Epithelial cell of proximal tubule (primary cell): ENCODE measurements around the gene CEACAM19. TPM values are rescaled to one million over a fixed set of nuclear protein-coding genes. Genes with fewer than 3 reads are reported as not detected.
A peak's percentile ranks its signal among the peaks of the same experiment; 100 is the strongest.
"Not testable (repeated sequence)": the region's sequence is repeated elsewhere in the genome, so short reads cannot be mapped to it uniquely, and the experiment has no call there.

ENCODE experiments used
- DNase-seq: peaks from one replicate; pipeline ENCODE4 v3.0.0-alpha.2; 2011; ENCODE audit warnings: low read depth
- H3K4me3 ChIP-seq: 2 replicates; pipeline ENCODE4 v1.5.1; 2011; ENCODE audit warnings: low read depth, mild to moderate bottlenecking, low read length
- total RNA-seq: library from RNA; depleted of rRNA; stranded (reverse); fragments of >200 nt; gene quantifications from 2 replicates; pipeline ENCODE4 v1.2.3, GENCODE V29; 2015
- TF ChIP-seq, protein P1 (sequence below): conservative IDR thresholded peaks from 2 replicates; pipeline ENCODE4 v1.5.1; 2012; ENCODE audit warnings: low read depth, mild to moderate bottlenecking, low read length

The CEACAM19 gene
- total RNA-seq: 2.7 and 4.6 TPM in 2 replicates

GRCh38 chr19:44671400-44671799 is at the start of gene CEACAM19:
Gene CEACAM19, plus strand, starts transcription at chr19:44671482. Its CDS starts 450 bp downstream, at chr19:44671932.
- no peak for DNase-seq
- no peak within 1 kb of the TSS for H3K4me3 ChIP-seq
- TF ChIP-seq, protein P1, sequence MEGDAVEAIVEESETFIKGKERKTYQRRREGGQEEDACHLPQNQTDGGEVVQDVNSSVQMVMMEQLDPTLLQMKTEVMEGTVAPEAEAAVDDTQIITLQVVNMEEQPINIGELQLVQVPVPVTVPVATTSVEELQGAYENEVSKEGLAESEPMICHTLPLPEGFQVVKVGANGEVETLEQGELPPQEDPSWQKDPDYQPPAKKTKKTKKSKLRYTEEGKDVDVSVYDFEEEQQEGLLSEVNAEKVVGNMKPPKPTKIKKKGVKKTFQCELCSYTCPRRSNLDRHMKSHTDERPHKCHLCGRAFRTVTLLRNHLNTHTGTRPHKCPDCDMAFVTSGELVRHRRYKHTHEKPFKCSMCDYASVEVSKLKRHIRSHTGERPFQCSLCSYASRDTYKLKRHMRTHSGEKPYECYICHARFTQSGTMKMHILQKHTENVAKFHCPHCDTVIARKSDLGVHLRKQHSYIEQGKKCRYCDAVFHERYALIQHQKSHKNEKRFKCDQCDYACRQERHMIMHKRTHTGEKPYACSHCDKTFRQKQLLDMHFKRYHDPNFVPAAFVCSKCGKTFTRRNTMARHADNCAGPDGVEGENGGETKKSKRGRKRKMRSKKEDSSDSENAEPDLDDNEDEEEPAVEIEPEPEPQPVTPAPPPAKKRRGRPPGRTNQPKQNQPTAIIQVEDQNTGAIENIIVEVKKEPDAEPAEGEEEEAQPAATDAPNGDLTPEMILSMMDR: no peak

DNA sequence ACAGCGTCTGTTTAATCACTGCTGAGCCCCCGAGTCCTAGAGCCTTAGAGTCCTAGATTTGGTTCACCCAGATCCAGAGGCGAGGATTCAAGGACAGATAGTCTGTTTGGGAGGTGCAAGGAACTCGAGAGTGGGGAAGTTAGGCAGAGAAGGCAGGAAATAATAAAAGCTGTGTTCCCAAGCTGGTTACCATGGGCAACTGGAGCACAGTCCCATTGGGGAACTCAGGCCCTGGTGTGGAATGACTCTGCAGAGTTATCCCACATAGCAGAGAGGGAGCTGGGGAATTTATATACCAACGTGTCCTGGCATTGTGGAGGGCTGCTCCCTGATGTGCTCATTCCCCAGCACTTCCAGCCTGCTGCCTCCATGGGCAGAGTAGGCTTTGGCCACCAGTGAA is 48.2 kb upstream of the CEACAM19 start:
- DNase-seq: no peak
- TF ChIP-seq, protein P1: no peak
- H3K4me3 ChIP-seq: no peak overlapping the region

DNA sequence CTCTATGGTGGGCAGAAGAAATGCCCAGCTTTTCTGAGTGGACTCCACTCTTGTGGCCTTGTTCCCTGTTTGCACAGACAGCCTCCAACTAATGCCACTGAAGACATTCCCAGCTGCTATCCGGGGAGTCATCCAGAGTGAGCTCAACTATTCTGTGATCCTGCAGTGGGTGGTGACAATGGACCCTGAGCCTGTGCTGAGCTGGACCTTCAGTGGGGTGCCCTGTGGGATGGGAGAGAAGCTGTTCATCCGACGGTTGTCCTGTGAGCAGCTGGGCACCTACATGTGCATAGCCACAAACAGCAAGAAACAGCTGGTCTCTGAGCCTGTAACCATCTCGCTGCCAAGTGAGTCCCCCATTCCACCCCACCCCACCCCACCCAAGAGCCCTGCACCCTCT is 47.7 kb upstream of the CEACAM19 start:
- H3K4me3 ChIP-seq: no peak overlapping the region
- TF ChIP-seq, protein P1: no peak
- DNase-seq: no peak

DNA sequence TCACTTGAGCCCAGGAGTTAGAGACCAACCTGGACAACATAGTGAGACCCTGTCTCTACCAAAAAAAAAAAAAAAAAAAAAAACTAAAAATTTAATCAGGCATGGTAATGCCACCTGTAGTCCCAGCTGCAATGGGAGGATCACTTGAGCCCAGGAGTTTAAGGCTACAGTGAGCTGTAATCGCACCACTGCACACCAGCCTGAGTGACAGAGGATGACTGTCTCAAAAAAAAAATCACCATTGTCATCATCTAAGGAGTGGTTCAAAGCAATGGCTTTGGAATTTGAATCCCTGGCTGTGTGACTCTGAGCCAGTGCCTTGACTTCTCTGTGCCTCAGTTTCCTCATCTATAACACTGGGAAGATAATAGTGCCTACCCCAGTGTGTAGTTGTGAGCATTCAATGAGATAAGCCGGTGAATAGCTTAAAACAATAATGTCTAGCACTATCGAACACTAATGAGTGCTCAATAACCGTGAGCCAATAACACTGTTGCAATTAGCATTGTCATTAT is 46.4 kb upstream of the CEACAM19 start:
- no peak overlapping the region for H3K4me3 ChIP-seq
- no peak for DNase-seq
- TF ChIP-seq, protein P1: no peak

- not testable (repeated sequence) for DNase-seq, H3K4me3 ChIP-seq
These were observed 45.6 kb upstream of the CEACAM19 start for GRCh38 chr19:44625637-44626036.

DNA sequence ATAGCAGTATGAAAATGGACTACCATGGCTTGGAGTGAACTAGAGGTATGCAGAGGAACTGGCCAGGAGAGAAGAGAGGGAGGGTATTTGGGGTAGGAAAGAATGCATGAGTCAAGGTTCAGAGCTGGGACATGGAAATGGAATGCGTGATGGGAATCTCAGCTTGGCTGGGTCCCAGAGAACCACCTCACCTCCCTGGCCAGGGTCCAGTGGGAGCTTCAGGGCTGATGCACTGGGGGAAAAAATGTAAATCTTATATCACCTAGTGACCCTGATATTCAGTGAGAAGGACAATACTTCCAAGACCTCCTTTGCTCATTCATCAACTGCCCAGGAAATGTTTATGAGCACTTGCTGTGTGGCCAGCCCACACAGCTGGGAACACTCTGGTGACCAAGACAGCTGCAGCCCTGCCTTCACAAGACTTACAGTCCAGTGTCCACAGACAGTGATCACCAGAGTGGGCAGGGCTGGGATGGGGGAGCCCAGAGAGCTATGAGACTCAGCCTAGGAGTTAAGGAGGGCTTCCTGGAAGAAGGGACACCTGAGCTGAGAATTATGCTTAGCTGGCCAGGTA is 45.1 kb upstream of the CEACAM19 start:
- TF ChIP-seq, protein P1: no peak

DNA sequence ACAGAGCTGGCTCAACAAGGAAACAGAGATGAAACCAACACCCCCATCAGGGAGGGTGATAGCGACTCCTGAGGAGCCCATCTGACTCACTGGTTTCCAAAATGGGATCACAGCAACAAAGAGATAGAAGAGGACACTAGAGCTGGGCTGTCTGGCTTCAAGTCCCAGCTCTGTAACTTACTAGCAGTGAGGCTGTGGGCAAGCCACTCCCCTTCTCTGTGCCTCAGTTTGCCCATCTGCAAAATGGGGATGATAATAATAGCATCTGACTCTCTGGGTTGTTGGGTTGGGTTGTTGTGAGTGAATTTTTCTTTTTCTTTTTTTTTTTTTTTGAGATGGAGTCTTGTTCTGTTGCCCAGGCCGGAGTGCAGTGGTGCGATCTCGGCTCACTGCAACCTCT is 43.7 kb upstream of the CEACAM19 start:
- no peak for DNase-seq

More for the DNA sequence above, 45.1 kb upstream of the CEACAM19 start:
- H3K4me3 ChIP-seq: no peak overlapping the region
- peak; percentile 99 for DNase-seq

More for the DNA sequence above, 43.7 kb upstream of the CEACAM19 start:
- TF ChIP-seq, protein P1: no peak
- H3K4me3 ChIP-seq: no peak overlapping the region
